CD4-positive, CD25-positive, alpha-beta regulatory T cell (primary cell): ENCODE results near the gene SLC5A1. TPM values are rescaled to one million over a fixed set of nuclear protein-coding genes. Genes with fewer than 3 reads are reported as not detected.

Experiments used
- ATAC-seq, 2 donors: fragments of 150-1000 bp; cut with Tn5 transposase; one replicate each; pipeline ENCODE4 v1.10.0; 2021; ENCODE audit warnings: low read depth in 2 of 2, moderate number of reproducible peaks in 2 of 2, moderate library complexity in 1 of 2
- DNase-seq, 3 donors: peaks; one replicate each; pipeline versions ENCODE4 v3.0.0 to v3.0.0-alpha.2; 2012 to 2022; ENCODE audit warnings: mixed read lengths in 1 of 3
- H3K27ac ChIP-seq: one replicate; pipeline ENCODE4 v1.7.0; 2013; ENCODE audit warnings: mild to moderate bottlenecking, low read length; ENCODE audit not compliant: insufficient read depth, poor library complexity, severe bottlenecking
- H3K27me3 ChIP-seq: one replicate; pipeline ENCODE4 v1.7.0; 2013; ENCODE audit warnings: low read length; ENCODE audit not compliant: control insufficient read depth, insufficient read depth
- H3K36me3 ChIP-seq: one replicate; pipeline ENCODE4 v1.7.0; 2013; ENCODE audit warnings: mild to moderate bottlenecking, low read length, moderate library complexity; ENCODE audit not compliant: control insufficient read depth, insufficient read depth
- H3K4me1 ChIP-seq: 2 replicates; pipeline ENCODE4 v1.7.0; 2013; ENCODE audit warnings: mild to moderate bottlenecking, low read length; ENCODE audit not compliant: insufficient read depth, control insufficient read depth, poor library complexity, severe bottlenecking
- H3K4me3 ChIP-seq: one replicate; pipeline ENCODE4 v1.7.0; 2013; ENCODE audit warnings: low read depth, mild to moderate bottlenecking, low read length, moderate library complexity
- H3K9me3 ChIP-seq, 2 experiments: 1 replicate in 1 of 2; 2 replicates in 1 of 2; pipeline ENCODE4 v1.7.0; 2013; ENCODE audit warnings: low read length in 2 of 2, mild to moderate bottlenecking in 1 of 2, moderate library complexity in 1 of 2; ENCODE audit not compliant: control insufficient read depth in 2 of 2
- H3K27ac Mint-ChIP-seq, 3 donors: one replicate each; pipeline ENCODE4 v1.8.0; 2020 to 2022; ENCODE audit warnings: mild to moderate bottlenecking in 3 of 3, mixed read lengths in 3 of 3, moderate library complexity in 2 of 3
- H3K27me3 Mint-ChIP-seq: one replicate; pipeline ENCODE4 v1.8.0; 2022; ENCODE audit warnings: mild to moderate bottlenecking, mixed read lengths
- H3K36me3 Mint-ChIP-seq: one replicate; pipeline ENCODE4 v1.8.0; 2020; ENCODE audit warnings: mixed read lengths
- H3K4me1 Mint-ChIP-seq, 4 donors: one replicate each; pipeline ENCODE4 v1.8.0; 2020 to 2022; ENCODE audit warnings: mixed read lengths in 4 of 4, mild to moderate bottlenecking in 1 of 4
- H3K4me3 Mint-ChIP-seq, 4 donors: one replicate each; pipeline ENCODE4 v1.8.0; 2020 to 2022; ENCODE audit warnings: mild to moderate bottlenecking in 4 of 4, mixed read lengths in 4 of 4, moderate library complexity in 3 of 4
- H3K9me3 Mint-ChIP-seq, 7 donors: one replicate each; pipeline ENCODE4 v1.8.0; 2020 to 2022; ENCODE audit warnings: mixed read lengths in 7 of 7, mild to moderate bottlenecking in 3 of 7, moderate library complexity in 2 of 7
- polyA plus RNA-seq, 4 donors: library from polyadenylated mRNA; unstranded; fragments of 300-500 nt; fragmentation: Illumina TruSeq; gene quantifications; one replicate each; pipeline ENCODE4 v1.2.3, GENCODE V29; 2021
- total RNA-seq: library from RNA; stranded (reverse); gene quantifications from one replicate; pipeline ENCODE4 v1.2.3, GENCODE V29; 2022

The SLC5A1 gene
- total and polyA plus RNA-seq, 5 donors from 2014 or later: not detected

DNA sequence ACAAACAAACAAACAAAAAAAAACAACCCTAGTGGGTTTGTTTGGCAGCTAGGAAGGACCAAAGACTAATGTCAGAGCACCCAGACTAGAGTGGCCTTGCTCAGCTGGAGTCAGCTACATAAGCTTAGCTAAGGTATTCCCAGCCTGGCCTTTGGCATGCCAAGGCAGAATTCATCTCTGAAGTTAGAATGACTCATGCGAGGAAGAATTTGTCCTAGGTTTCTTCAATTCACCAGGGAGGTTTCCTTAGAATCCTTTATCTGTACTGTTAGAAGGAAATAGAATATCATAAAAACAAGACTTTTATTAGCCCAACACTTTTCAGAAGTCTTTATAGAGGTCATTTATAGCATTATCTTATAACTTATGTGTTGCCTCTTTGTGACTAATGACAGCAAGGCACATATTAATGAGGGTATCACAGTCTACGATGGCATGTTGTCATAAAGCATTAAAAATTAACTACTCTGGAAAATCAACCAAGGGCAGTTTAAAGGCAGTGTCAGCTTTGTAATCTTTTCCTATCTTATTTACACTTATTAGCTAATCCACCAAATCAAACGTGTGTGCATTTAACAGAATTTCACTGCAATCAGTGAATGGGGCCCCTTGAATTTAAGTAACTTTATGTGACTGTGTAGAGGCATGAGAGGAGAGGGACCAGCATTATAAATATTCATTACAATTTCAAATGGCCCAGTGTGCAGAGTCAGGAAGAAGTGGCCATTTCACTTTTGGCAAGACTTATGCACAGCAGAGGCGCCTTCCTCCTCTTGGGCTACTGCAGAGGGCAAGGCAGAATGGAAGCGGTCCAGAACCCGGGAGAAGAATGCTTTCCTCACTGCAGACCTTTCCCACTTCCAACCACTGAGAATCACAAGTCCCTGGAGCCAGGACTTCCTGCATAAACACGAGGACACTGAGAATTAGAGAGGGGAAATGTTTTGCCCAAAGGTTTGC lies 36.3 kb downstream of the SLC5A1 start:
- Histone ChIP-seq H3K4me1 (no peaks in the 10 kb centered on the region), H3K27ac (no peak overlapping the region), H3K27me3 (peaks cover 6% of the 10 kb centered on the region), H3K4me3 (no peak overlapping the region), H3K9me3 (no peaks in the 10 kb centered on the region), H3K36me3 (no peaks in the 10 kb centered on the region)
- ATAC-seq (no peak), DNase-seq (no peak)
- Mint-ChIP-seq H3K27ac (no peak overlapping the region), H3K36me3 (no peaks in the 10 kb centered on the region), H3K4me1 (no peaks in the 10 kb centered on the region), H3K27me3 (peaks cover 11% of the 10 kb centered on the region), H3K4me3 (no peak overlapping the region), H3K9me3 (peaks cover 0 to 2% (median 0%) of the 10 kb centered on the region in 7 donors)

- Mint-ChIP-seq H3K9me3 (peaks cover 0 to 2% (median 0%) of the 10 kb centered on the region in 7 donors), H3K4me3 (no peak overlapping the region), H3K4me1 (no peaks in the 10 kb centered on the region), H3K27ac (peak overlapping the region in 1 of 3 donors; percentile 32), H3K27me3 (peaks cover 7% of the 10 kb centered on the region), H3K36me3 (no peaks in the 10 kb centered on the region)
- Histone ChIP-seq H3K27me3 (peaks cover under 1% of the 10 kb centered on the region), H3K36me3 (no peaks in the 10 kb centered on the region), H3K27ac (no peak overlapping the region), H3K4me1 (no peaks in the 10 kb centered on the region), H3K4me3 (no peak overlapping the region), H3K9me3 (no peaks in the 10 kb centered on the region)
- ATAC-seq: peak in 1 of 2 donors; percentile 45
- peak in 2 of 3 donors; percentile 18 to 54 for DNase-seq
These were observed 37.8 kb downstream of the SLC5A1 start for GRCh38 chr22:32080904-32081303.

DNA sequence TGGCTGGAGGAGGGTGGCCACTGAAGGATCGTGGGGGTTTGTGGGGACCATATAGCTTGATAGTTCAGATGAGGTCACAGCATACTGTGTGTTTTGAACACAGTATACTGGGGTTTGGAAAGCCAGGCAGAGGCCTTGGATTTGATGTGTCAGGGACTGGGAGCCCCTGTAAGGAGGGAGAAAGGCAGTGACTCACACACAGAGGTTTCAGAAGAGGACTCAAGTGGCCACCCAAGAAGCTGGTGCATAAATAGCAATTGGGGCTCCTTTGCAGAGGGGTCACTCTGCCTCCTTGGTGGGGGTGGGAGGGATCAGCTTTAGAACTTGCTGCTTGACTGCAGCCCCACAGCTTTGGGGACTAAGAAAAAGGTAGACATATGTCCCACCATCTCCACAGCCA lies 39.3 kb downstream of the SLC5A1 start:
- no peak overlapping the region for H3K4me3 ChIP-seq
- Mint-ChIP-seq H3K9me3 (peaks cover 0 to 2% (median 0%) of the 10 kb centered on the region in 7 donors), H3K4me3 (no peak overlapping the region), H3K27ac (no peak overlapping the region), H3K36me3 (no peaks in the 10 kb centered on the region), H3K27me3 (peaks cover 9% of the 10 kb centered on the region), H3K4me1 (no peaks in the 10 kb centered on the region)
- ATAC-seq (no peak), DNase-seq (no peak)
- no peaks in the 10 kb centered on the region for H3K9me3 ChIP-seq
- no peaks in the 10 kb centered on the region for H3K4me1 ChIP-seq
- no peak overlapping the region for H3K27ac ChIP-seq
- H3K27me3 ChIP-seq: peaks cover 9% of the 10 kb centered on the region
- H3K36me3 ChIP-seq: no peaks in the 10 kb centered on the region

- Histone ChIP-seq H3K27ac (no peak overlapping the region), H3K27me3 (peaks cover 10% of the 10 kb centered on the region), H3K4me3 (no peak overlapping the region), H3K4me1 (no peaks in the 10 kb centered on the region), H3K9me3 (no peaks in the 10 kb centered on the region), H3K36me3 (no peaks in the 10 kb centered on the region)
- Mint-ChIP-seq H3K27me3 (peaks cover 9% of the 10 kb centered on the region), H3K27ac (peak overlapping the region in 1 of 3 donors; percentile 18), H3K4me3 (no peak overlapping the region), H3K9me3 (peaks cover 0 to 2% (median 0%) of the 10 kb centered on the region in 7 donors), H3K4me1 (no peaks in the 10 kb centered on the region), H3K36me3 (no peaks in the 10 kb centered on the region)
- DNase-seq: no peak
- ATAC-seq: no peak
These were observed 39.9 kb downstream of the SLC5A1 start for GRCh38 chr22:32083000-32083399.

- no peaks in the 10 kb centered on the region for H3K9me3 ChIP-seq
- no peak overlapping the region for H3K27ac ChIP-seq
- peaks cover 12% of the 10 kb centered on the region for H3K27me3 ChIP-seq
- H3K4me1 Mint-ChIP-seq: no peaks in the 10 kb centered on the region
- no peaks in the 10 kb centered on the region for H3K36me3 ChIP-seq
- no peaks in the 10 kb centered on the region for H3K4me1 ChIP-seq
- H3K4me3 Mint-ChIP-seq: no peak overlapping the region
- no peak overlapping the region for H3K27ac Mint-ChIP-seq
- ATAC-seq (no peak), DNase-seq (no peak)
- peaks cover 12% of the 10 kb centered on the region for H3K27me3 Mint-ChIP-seq
- peaks cover 0 to 2% (median 0%) of the 10 kb centered on the region in 7 donors for H3K9me3 Mint-ChIP-seq
- H3K36me3 Mint-ChIP-seq: no peaks in the 10 kb centered on the region
- H3K4me3 ChIP-seq: no peak overlapping the region
These were observed 40.8 kb downstream of the SLC5A1 start for GRCh38 chr22:32083814-32084213.

DNA sequence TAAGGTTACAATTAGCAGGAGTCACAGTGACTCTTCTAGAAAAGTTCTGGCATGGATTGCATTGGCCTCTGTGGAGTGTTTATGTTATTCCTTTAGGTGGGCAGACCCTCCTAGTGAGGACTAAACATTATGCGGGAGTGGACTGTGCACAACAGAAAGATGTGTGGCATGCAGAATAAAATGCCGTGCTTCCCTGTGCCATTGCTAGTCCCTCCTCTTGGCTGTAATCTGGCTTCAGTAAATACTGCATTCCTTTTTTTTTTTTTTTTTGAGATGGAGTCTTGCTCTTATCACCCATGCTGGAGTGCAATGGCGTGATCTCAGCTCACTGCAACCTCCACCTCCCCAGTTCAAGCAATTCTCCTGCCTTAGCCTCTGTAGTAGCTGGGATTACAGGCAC lies 45.0 kb downstream of the SLC5A1 start:
- no peaks in the 10 kb centered on the region for H3K9me3 Mint-ChIP-seq
- H3K36me3 Mint-ChIP-seq: no peaks in the 10 kb centered on the region
- H3K27me3 Mint-ChIP-seq: peaks cover 12% of the 10 kb centered on the region
- no peak overlapping the region for H3K4me3 ChIP-seq
- no peaks in the 10 kb centered on the region for H3K9me3 ChIP-seq
- no peak overlapping the region for H3K27ac Mint-ChIP-seq
- no peaks in the 10 kb centered on the region for H3K4me1 ChIP-seq
- H3K27ac ChIP-seq: no peak overlapping the region
- no peaks in the 10 kb centered on the region for H3K36me3 ChIP-seq
- peaks cover 17% of the 10 kb centered on the region for H3K27me3 ChIP-seq
- DNase-seq (no peak), ATAC-seq (no peak)
- no peaks in the 10 kb centered on the region for H3K4me1 Mint-ChIP-seq
- no peak overlapping the region for H3K4me3 Mint-ChIP-seq

GRCh38 chr22:32097018-32097417 lies 54.0 kb downstream of the SLC5A1 start:
- Histone ChIP-seq H3K4me3 (no peak overlapping the region), H3K9me3 (no peaks in the 10 kb centered on the region), H3K27me3 (peaks cover 8% of the 10 kb centered on the region), H3K27ac (no peak overlapping the region), H3K4me1 (no peaks in the 10 kb centered on the region), H3K36me3 (no peaks in the 10 kb centered on the region)
- DNase-seq: no peak
- no peaks in the 10 kb centered on the region for H3K36me3 Mint-ChIP-seq
- ATAC-seq: no peak
- H3K4me3 Mint-ChIP-seq: no peak overlapping the region
- peaks cover 0 to 14% (median 6%) of the 10 kb centered on the region in 4 donors for H3K4me1 Mint-ChIP-seq
- peaks cover 18% of the 10 kb centered on the region for H3K27me3 Mint-ChIP-seq
- H3K9me3 Mint-ChIP-seq: peaks cover 0 to 2% (median 0%) of the 10 kb centered on the region in 7 donors
- no peak overlapping the region for H3K27ac Mint-ChIP-seq
